Endothelial cell of umbilical vein (primary cell): ENCODE measurements around the gene SLC22A4. TPM values are rescaled to one million over a fixed set of nuclear protein-coding genes. Genes with fewer than 3 reads are reported as not detected.

Source experiments
- BruUV-seq: library from RNA; stranded (reverse); fragments of 400-500 nt; replicated peaks from 2 replicates; lab custom pipeline; 2021; lab: Mats Ljungman, UMichigan
- CTCF ChIA-PET: fragments of 300-600, 350-600 bp; sonication (Branson Sonifier 250); formaldehyde crosslinking; loops from one replicate; lab custom pipeline; 2021; ENCODE audit warnings: antibody characterized with exemption, inconsistent platforms; lab: Charles Lee
- POLR2A ChIA-PET: fragments of 300-600, 350-600 bp; sonication (Branson Sonifier 250); formaldehyde crosslinking; loops from one replicate; lab custom pipeline; 2021; ENCODE audit warnings: antibody characterized with exemption, inconsistent platforms; lab: Charles Lee
- DNase-seq: peaks from one replicate; pipeline ENCODE4 v3.0.0-alpha.2; 2011; ENCODE audit warnings: low read depth, low spot score
- FAIRE-seq: peaks from 2 replicates; lab custom pipeline; 2011; peaks lifted over from hg19 to GRCh38; lab: Jason Lieb, UNC
- H2AFZ ChIP-seq: 2 replicates; pipeline ENCODE4 v1.6.0; 2012; ENCODE audit warnings: low read depth, low read length, control low read depth, inconsistent platforms
- H3K27ac ChIP-seq: 2 replicates; pipeline ENCODE4 v1.5.1; 2011; ENCODE audit warnings: low read depth, mild to moderate bottlenecking, control low read depth, low read length, moderate library complexity; ENCODE audit not compliant: insufficient read depth
- H3K27me3 ChIP-seq, 2 experiments: 2 replicates each; pipeline versions ENCODE4 v1.6.0 to v1.6.1; 2011; ENCODE audit warnings: low read length in 2 of 2, mixed read lengths in 1 of 2; ENCODE audit not compliant: control insufficient read depth in 2 of 2, insufficient read depth in 2 of 2
- H3K36me3 ChIP-seq, 2 experiments: 2 replicates in 1 of 2; 3 replicates in 1 of 2; pipeline ENCODE4 v1.5.1; 2011; ENCODE audit warnings: low read length in 2 of 2, mild to moderate bottlenecking in 1 of 2, moderate library complexity in 1 of 2; ENCODE audit not compliant: control insufficient read depth in 2 of 2, insufficient read depth in 2 of 2; ENCODE audit errors: extremely low read depth in 1 of 2
- H3K4me1 ChIP-seq: 3 replicates; pipeline ENCODE4 v1.5.1; 2011; ENCODE audit warnings: mild to moderate bottlenecking, low read length; ENCODE audit not compliant: control insufficient read depth, insufficient read depth; ENCODE audit errors: extremely low read depth
- H3K4me2 ChIP-seq: 2 replicates; pipeline ENCODE4 v1.6.1; 2011; ENCODE audit warnings: low read length, control low read depth, mixed read lengths; ENCODE audit not compliant: insufficient read depth
- H3K4me3 ChIP-seq, 3 experiments: fragments of 200-600 bp in 1 of 3; sonication (generic), shearing (Covaris generic) in 1 of 3; replicated peaks in 1 of 3; 2 replicates each; pipeline ENCODE4 v1.5.1; 2011 to 2016; ENCODE audit warnings: control low read depth in 3 of 3, low read length in 3 of 3, mild to moderate bottlenecking in 2 of 3, inconsistent platforms in 1 of 3, low read depth in 1 of 3, moderate library complexity in 1 of 3; ENCODE audit not compliant: insufficient read depth in 1 of 3
- H3K79me2 ChIP-seq: 2 replicates; pipeline ENCODE4 v1.6.0; 2012; ENCODE audit warnings: low read length, inconsistent platforms; ENCODE audit not compliant: control insufficient read depth, insufficient read depth
- H3K9ac ChIP-seq: replicated peaks from 2 replicates; pipeline ENCODE3; 2011; ENCODE audit warnings: low read length, control low read depth; ENCODE audit not compliant: insufficient read depth; ENCODE audit errors: extremely low read depth
- H3K9me1 ChIP-seq: replicated peaks from 3 replicates; pipeline ENCODE4 v1.6.0; 2011; ENCODE audit warnings: mild to moderate bottlenecking, low read length; ENCODE audit not compliant: control insufficient read depth, insufficient read depth; ENCODE audit errors: extremely low read depth
- H3K9me3 ChIP-seq: replicated peaks from 2 replicates; pipeline ENCODE4 v1.5.1; 2012; ENCODE audit warnings: low read length, inconsistent platforms; ENCODE audit not compliant: control insufficient read depth, insufficient read depth
- H4K20me1 ChIP-seq: replicated peaks from 2 replicates; pipeline ENCODE3; 2011; ENCODE audit warnings: mild to moderate bottlenecking, low read length; ENCODE audit not compliant: control insufficient read depth, insufficient read depth; ENCODE audit errors: extremely low read depth
- CTCF ChIP-seq, 2 donors: IDR thresholded peaks; 1 replicate in 1 of 2; 2 replicates in 1 of 2; pipeline ENCODE4 v1.5.1; 2011; ENCODE audit warnings: low read length in 2 of 2, mild to moderate bottlenecking in 2 of 2, moderate library complexity in 2 of 2, control low read depth in 1 of 2, inconsistent platforms in 1 of 2, low read depth in 1 of 2; ENCODE audit not compliant: insufficient read depth in 1 of 2; ENCODE audit errors: extremely low read depth in 1 of 2
- EZH2 ChIP-seq: IDR thresholded peaks from 2 replicates; pipeline ENCODE4 v1.6.1; 2012; ENCODE audit warnings: borderline replicate concordance, low read depth, mild to moderate bottlenecking, moderate library complexity, low read length, inconsistent platforms; ENCODE audit not compliant: severe bottlenecking
- FOS ChIP-seq: IDR thresholded peaks from 2 replicates; pipeline ENCODE4 v1.6.1; 2011; ENCODE audit warnings: mild to moderate bottlenecking, low read length, moderate library complexity, borderline replicate concordance; ENCODE audit not compliant: insufficient read depth
- GATA2 ChIP-seq: IDR thresholded peaks from 2 replicates; pipeline ENCODE4 v1.7.0; 2011; ENCODE audit warnings: low read depth, mild to moderate bottlenecking, moderate library complexity, mixed read lengths, low read length; ENCODE audit not compliant: insufficient read length, insufficient read depth
- JUN ChIP-seq: IDR thresholded peaks from 2 replicates; pipeline ENCODE4 v1.6.1; 2011; ENCODE audit warnings: borderline replicate concordance, low read depth; ENCODE audit not compliant: insufficient read length, insufficient read depth
- MAX ChIP-seq: IDR thresholded peaks from 2 replicates; pipeline ENCODE4 v1.6.1; 2011; ENCODE audit not compliant: insufficient read depth, insufficient read length
- MYC ChIP-seq: IDR thresholded peaks from one replicate; pipeline ENCODE4 v1.6.1; 2011; ENCODE audit warnings: mild to moderate bottlenecking, low read depth, low read length
- POLR2A ChIP-seq: IDR thresholded peaks from 2 replicates; pipeline ENCODE4 v1.6.1; 2012; ENCODE audit warnings: low read depth, mild to moderate bottlenecking, control low read depth, low read length
- POLR2AphosphoS5 ChIP-seq: IDR thresholded peaks from 2 replicates; pipeline ENCODE4 v1.6.1; 2012; ENCODE audit warnings: low read depth, mild to moderate bottlenecking, control low read depth, low read length, moderate library complexity; ENCODE audit not compliant: insufficient read depth
- dilution Hi-C: fragments of 300-500 bp; cut with MboI; formaldehyde crosslinking; loops from one replicate; pipeline ENCODE4 v1.15.0; 2019; ENCODE audit warnings: low sequenced_read_pairs; ENCODE audit not compliant: extremely low pct_ligation_motif_present
- intact Hi-C: fragments of 100-400 bp; cut with micrococcal nuclease; formaldehyde crosslinking; loops from one replicate; pipeline ENCODE4 v1.10.0; 2022
- polyA plus RNA-seq, 4 experiments: library from polyadenylated mRNA; depleted of rRNA in 3 of 4; stranded (reverse) in 3 of 4; unstranded in 1 of 4; fragments of >200 nt; gene quantifications; 2 replicates each; pipeline versions ENCODE4 v1.2.1 to v1.2.3, GENCODE V29; 2011 to 2012; ENCODE audit warnings: missing spikeins in 1 of 4
- total RNA-seq: library from RNA; stranded (reverse); gene quantifications from 2 replicates; pipeline ENCODE4 v1.2.3, GENCODE V29; 2021

The SLC22A4 gene
- total and polyA plus RNA-seq, 2 donors (not counting 3 experiments of a cell fraction or from before 2014, with no cell fraction given), result 4.9 to 6.9 TPM

- no peak for DNase-seq
- TF ChIP-seq CTCF (IDR thresholded peaks at IDR 0.05; ENCODE audit: extremely low read depth in 1 of 2, insufficient read depth in 1 of 2, low read depth in 1 of 2, low read length in 2 of 2), result no peak
- no peak for TF ChIP-seq JUN
- no peak for TF ChIP-seq GATA2
- TF ChIP-seq EZH2, result no peak
- no peak for TF ChIP-seq POLR2A
- no peak for TF ChIP-seq MYC
- no peak for TF ChIP-seq FOS
- no peak for TF ChIP-seq MAX
- no peak for TF ChIP-seq POLR2AphosphoS5
- intact Hi-C loops, result loop anchor here (1.0 to 5.0 kb wide), 5 partner anchors 22 to 207 kb away; partner anchors contain the start of gene SLC22A5
- Histone ChIP-seq H2AFZ (no peak overlapping the region), H3K36me3 (peaks cover 5 to 29% of the 10 kb centered on the region in 2 experiments), H3K9ac (no peak overlapping the region), H3K4me2 (no peak overlapping the region), H3K9me1 (no peaks in the 10 kb centered on the region), H3K9me3 (no peaks in the 10 kb centered on the region), H3K4me1 (peaks cover 6% of the 10 kb centered on the region), H3K4me3 (no peak overlapping the region), H3K27me3 (no peaks in the 10 kb centered on the region), H4K20me1 (no peaks in the 10 kb centered on the region), H3K27ac (no peak overlapping the region), H3K79me2 (no peaks in the 10 kb centered on the region)
- BruUV-seq, result TSS peak; percentile 34
- CTCF ChIA-PET, result interaction anchor here (1.0 to 4.3 kb wide), 13 partner anchors 10 to 234 kb away, joined by 3 to 35 read pairs (median 8); partner anchors contain the start of genes P4HA2, SLC22A4 and SLC22A5
- FAIRE-seq, result no peak
- dilution Hi-C loops, result no loop called here
- POLR2A ChIA-PET, result no interaction called here
Measured at GRCh38 chr5:132271251-132272246, 22.6 kb upstream of the SLC22A4 start.
